GM21515 (cell line): ENCODE data around the gene OGDH.
"Not testable (repeated sequence)": the region's sequence is repeated elsewhere in the genome, so short reads cannot be mapped to it uniquely, and the experiment has no call there.

Source experiments
- ATAC-seq: cut with Tn5 transposase; IDR thresholded peaks from one replicate; pipeline ENCODE4 v1.9.1; 2021; ENCODE audit not compliant: unreplicated experiment

The OGDH gene

DNA sequence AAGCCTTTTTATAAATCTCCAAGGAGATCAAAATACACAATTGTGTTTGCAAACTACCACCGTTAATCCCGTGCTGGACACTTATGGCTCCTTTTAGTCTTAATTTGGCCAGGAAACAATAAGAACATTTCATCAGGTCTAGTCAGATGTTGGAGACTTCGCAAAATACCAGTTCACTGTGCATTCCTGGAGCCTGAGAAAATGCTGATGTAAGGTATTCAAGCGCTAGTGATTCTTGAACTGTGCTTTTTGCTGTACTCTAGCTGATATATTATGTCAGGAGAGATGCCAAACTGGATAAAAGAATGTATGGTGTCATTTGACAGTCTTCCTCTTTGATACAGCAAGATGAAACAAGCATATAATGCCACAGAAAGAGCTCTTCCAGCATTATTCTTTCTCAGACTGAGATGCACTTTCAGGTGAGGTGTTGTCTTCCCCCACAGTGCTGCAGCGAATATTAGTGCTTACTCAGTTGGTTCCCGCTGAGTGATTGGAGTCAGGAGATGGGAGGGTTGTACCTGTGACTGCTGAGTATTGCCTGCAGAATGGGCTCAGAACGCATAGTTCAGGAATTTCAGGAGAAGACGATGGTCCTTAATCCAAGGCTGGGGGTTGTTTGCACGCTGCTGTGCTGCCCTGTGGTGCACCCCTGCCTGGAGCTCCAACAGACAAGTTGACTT, 59.2 kb downstream of the OGDH start:
- ATAC-seq, result no peak

DNA sequence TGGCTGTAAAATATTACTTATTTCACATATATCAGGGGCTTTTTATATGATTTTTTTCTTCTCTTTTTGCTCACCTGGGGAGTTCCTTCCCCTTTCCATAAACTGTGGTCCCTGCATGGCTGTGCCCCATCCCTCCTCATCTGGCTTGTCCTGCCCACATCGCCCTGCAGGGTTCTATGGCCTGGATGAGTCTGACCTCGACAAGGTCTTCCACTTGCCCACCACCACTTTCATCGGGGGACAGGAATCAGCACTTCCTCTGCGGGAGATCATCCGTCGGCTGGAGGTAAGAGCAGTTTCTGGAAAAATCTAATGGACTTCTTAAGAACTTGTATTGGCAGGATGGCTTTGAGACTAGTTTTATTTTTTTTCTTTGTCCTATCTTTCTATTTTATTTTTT, 60.1 kb downstream of the OGDH start:
- no peak for ATAC-seq

DNA sequence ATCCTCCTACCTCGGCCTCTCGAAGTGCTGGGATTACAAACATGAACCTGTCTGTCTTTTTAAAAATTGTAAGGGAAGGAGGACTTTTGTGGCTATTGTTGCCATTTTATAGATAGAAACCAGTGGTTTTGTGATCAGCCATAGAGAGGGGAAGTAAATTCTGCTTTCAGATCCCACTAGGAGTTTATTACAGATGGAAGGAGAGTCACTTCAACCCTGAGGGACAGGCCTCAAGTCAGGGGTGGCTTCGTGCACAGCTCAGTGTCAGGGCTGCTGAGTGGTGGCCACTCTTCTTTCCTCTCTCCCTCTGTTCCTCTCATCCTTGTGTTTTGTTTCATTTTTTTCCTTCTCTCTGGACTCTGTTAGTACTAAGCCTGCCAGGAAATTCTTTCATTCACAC, 60.8 kb downstream of the OGDH start:
- ATAC-seq, result no peak

DNA sequence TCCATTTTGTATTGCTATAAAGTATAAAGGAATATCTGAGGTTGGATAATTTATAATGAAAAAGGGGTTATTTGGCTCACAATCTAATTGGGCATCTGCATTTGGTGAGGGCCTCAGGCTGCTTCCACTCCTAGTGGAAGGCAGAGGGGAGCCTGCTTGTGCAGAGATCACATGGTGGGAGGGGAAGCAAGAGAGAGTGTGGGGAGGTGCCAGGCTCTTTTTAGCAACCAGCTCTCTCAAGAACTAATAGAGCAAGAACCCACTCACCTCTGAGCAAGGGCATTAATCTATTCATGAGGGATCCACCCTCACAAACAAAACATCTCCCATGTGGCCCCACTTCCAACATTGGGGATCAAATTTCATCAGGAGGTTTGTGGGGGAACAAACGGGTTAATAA, 64.6 kb downstream of the OGDH start:
- ATAC-seq, result no peak

DNA sequence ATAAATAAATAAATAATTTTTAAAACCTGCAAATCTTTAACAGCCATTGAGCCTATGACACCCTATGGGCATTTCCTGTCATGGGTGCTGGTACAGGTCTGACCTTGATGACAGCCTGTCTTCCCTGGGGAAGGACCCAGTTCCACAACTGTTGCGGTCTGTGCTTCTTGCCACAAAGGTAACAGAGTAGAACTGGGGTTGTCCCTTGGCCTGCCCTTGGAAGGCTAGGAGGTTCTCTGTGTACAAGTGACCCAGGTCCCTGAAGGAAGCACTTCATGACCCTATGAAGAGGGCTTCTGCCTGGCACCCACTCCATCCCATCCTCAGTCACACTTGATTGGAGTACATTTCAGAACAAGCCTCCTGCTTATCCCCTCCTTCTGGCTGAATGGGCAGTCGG, 66.9 kb downstream of the OGDH start:
- no peak for ATAC-seq

DNA sequence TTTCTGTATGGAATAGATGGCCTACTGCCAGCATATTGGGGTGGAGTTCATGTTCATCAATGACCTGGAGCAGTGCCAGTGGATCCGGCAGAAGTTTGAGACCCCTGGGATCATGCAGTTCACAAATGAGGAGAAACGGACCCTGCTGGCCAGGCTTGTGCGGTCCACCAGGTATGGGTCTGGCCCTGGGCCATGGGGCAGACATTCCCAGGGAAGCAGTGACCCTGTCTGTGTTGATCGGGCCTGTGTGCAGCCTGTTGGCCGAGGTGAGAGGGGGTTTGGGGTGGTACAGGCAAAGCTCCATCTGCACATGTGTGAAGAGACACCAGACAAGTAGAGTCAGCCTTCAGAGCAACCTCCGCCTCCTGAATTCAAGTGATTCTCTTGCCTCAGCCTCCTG, 67.3 kb downstream of the OGDH start:
- ATAC-seq, result no peak

DNA sequence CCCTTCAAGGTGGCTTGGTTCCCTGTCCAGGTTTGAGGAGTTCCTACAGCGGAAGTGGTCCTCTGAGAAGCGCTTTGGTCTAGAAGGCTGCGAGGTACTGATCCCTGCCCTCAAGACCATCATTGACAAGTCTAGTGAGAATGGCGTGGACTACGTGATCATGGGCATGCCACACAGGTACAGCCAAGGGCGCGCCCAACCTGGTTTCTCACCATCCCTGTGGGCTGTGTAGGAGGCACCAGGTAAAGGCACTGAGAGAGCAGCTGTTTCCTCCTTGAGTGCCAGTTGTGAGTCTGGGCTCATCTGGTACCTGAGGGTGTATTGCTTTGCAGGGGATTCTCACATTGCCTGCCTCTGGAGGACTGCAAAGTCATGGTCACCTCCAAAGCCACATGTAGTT, 68.0 kb downstream of the OGDH start:
- ATAC-seq, result no peak

DNA sequence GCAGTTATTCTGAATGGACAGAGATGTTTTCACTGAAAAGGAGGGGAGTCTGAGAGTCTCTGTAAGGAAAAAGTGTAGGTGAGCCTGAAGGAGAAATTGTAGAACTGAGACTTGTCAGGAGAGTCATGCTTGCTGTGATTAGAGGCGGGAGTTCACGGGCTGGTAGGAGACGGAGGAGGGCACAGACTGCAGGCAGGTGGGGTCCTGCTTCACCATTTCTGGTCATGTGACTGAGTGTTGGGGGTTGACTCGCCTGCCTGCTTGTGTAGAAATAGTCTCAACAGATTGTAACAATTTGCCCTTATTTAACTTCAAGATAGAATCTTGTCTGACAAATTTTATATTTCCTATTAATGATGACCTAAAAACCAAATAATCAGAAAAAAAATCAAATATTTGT, 70.3 kb downstream of the OGDH start:
- no peak for ATAC-seq

DNA sequence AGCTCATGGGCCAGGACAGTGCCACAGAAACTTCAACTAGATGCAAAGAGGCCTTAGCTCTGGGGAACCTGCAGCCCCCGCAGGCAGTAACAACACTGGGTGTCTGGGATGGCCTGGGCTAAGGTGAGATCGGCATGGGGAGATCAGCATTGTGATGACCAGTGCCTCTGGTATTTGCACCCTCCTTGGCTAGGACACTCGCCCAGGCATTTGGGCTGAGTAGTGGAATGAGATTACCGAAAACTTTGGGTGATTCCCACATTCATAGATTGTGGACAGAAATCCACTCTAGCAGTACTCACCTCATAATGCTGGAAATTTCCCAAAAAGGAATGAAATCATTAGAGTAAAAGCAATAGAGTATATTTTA, 71.7 kb downstream of the OGDH start:
- no peak for ATAC-seq

DNA sequence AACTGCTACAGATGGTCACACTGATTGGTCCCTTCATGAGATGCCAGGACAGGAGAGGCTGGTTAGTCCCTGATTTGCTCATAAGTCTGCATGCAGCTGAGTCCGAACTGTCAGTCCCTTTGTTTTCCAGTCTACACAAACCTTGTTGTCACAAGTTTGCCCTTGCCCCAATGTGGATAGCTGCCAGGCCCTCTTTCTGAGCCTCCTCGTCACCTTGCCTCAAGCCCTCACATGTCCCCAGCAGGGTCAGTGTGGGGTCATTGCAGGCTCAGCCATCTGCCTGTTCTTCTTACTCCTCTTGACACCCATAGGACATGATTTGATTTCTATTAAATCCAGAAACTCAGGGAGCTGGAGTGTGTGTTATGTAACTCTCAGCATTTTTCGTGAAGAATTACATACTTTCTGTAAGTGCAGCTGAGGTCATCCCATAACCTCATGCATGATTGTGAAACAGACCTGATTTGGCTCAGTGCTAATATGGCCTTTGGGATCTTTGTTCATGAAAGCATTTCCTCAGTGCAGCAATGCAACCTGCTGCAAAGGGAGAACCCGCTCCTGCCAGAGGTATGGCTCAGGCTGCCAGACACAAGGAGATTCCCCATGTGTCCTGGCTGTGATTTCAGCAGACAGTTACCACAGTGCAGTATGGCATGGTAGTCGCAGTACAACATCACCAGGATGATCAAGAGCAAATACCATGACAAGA, 72.2 kb downstream of the OGDH start:
- ATAC-seq, result no peak

DNA sequence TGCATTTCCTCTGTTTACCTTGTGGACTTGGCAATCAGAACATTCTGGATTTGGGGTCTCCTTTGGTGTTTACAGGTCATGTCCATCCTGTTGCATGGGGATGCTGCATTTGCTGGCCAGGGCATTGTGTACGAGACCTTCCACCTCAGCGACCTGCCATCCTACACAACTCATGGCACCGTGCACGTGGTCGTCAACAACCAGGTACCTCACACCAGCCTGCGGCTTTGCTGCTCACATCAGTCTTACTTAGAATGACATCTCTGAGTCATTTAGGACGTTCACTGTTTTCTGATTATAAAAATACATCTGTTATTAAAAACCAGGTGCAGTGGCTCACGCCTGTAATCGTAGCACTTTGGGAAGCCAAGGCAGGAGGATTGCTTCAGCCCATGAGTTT, 75.2 kb downstream of the OGDH start:
- ATAC-seq, result no peak

DNA sequence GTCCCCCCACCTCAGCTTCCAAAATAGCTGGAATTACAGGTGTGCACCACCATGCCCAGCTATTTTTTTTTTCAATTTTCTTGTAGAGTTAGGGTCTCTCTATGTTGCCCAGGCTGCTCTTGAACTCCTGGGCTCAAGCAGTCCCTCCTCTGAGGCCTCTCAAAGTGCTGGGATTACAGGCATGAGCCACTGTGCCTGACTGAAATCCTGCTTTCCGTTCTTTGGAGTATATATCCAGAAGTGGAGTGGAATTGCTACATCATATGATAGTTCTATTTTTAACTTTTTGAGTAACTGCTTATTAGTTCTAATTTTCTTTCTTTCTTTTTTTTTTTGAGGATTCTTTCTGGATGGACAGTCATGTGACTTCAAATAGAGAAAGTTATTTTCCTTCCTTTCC, 79.3 kb downstream of the OGDH start:
- no peak for ATAC-seq

DNA sequence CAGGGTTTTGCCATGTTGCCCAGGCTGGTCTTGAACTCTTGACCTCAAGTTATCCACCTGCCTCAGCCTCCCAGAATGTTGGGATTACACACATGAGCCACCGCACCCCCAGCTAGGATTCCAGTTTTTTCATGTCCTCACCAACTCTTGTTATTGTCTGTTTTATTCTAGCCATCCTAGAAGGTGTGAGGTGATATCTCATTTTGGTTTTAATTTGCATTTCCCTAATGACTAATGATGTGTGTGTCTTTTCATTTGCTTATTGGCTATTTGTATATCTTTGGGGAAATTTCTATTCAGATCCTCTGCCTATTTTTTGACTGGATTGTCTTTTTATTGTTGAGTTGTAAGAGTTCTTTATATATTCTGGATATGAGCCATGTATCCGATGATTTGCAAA, 83.0 kb downstream of the OGDH start:
- ATAC-seq, result no peak

DNA sequence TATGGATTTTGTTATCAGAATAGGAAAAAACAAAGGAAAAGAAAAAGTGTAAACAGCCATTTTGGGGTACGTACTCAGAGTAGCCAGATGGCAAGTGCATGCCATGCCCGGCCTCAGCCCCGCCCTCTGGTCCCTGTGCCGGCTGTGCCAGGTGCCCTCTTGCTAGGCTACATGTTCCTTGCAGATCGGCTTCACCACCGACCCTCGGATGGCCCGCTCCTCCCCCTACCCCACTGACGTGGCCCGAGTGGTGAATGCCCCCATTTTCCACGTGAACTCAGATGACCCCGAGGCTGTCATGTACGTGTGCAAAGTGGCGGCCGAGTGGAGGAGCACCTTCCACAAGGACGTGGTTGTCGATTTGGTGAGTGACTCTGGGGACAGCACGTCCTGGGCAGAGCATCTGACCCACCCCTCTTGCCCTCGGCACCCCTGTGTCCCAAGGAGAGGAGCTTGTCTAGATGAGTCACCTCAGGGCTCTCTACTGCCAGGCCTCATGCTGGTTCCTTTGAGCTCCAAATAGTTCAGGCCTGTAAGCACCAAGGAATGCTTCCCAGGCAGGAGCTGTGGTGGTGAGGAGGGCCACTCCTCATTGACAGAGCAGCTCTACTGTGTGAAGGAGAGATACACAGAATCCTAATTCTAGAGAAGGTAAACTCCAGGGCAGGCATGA, 87.3 kb downstream of the OGDH start:
- ATAC-seq, result no peak

DNA sequence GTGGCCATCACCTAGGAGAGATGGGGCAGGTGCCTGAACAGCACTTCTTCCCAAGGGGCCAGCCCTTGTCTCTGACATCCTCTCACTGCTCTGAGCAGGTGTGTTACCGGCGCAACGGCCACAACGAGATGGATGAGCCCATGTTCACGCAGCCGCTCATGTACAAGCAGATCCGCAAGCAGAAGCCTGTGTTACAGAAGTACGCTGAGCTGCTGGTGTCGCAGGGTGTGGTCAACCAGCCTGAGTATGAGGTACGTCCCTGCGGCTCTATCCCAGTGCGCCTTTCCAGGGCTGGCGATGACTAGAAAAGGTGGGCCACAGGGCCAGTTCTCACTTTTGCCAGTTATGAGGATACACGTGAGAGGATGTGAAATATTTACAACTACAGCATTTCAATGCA, 87.9 kb downstream of the OGDH start:
- no peak for ATAC-seq

DNA sequence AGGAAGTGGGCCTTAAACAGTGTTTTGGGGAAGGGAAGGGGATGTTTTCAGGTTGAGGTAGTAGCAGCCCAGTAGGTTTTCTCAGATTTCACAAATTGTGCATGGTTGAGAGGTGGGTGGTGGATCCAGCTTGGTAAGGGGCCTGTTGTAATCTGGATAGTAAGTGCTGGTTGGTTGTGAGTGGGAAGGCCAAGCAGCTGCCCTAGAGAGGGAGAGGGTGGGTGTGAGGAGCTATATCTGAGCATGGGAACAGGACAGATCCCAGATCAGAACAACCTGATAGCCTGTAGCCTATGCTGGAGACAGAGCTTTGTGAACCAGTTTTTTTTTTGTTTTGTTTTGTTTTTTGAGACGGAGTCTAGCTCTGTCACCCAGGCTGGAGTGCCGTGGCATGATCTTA, 88.3 kb downstream of the OGDH start:
- ATAC-seq, result no peak

DNA sequence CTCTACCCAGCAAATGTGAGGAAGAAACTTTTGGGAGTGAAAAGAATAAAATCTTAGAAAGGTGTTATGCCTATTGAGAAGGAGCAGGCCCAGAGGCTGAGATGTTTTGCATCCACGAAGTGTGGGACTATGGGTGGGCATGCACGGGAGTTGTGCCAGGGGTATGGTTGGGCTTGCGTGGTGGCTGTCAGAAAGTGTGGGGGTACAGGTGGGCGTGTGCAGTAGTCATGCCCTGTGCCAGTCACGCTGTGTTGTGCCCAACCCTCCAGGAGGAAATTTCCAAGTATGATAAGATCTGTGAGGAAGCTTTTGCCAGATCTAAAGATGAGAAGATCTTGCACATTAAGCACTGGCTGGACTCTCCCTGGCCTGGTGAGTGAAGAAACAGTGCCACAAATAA, 89.3 kb downstream of the OGDH start:
- no peak for ATAC-seq

DNA sequence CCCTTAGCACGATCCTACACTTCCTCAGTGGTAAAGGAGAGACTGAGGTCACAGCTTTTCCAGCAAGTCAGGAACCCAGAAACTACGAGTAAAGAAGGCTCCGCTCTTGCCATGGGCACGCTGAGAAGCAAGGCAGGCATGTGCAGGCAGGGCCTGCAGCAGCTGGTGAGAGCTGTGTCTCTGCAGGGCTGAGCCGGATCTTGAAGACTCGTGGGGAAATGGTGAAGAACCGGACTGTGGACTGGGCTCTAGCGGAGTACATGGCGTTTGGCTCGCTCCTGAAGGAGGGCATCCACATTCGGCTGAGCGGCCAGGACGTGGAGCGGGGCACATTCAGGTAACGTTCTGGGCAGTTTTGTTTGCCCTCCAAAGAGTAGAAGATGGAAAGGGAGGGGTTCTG, 90.3 kb downstream of the OGDH start:
- ATAC-seq, result no peak

DNA sequence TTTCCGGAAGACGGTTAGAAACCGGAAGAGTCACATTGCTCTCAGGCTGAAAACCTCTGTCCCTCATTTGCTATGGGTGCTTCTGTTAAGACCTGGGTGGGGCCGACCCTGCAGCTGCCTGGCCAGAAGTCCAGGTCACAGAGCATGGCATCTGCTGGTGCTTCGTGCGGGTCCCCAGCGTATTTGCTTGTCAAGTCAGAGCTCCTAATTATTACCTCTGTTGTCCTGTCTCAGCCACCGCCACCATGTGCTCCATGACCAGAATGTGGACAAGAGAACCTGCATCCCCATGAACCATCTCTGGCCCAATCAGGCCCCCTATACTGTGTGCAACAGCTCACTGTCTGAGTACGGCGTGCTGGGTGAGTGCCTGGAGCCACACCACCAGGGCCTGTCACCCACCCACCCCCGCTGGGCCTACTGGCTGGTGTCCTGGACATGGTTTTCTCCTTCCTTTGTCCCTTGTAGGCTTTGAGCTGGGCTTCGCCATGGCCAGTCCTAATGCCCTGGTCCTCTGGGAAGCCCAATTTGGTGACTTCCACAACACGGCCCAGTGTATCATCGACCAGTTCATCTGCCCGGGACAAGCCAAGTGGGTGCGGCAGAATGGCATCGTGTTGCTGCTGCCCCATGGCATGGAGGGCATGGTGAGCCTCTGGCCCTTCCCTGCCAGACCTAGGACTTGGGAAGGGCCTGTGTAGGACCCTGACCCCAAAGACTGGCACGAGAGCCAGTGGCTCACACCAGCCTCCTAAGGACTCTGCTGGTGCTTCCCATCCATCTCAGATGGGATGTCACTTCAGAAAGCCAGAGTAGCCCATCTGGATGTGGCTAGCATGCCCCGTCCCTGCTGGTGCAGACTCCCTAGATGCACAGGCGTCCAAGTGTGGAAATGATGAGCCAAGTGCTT, 91.0 kb downstream of the OGDH start:
- ATAC-seq, result no peak

DNA sequence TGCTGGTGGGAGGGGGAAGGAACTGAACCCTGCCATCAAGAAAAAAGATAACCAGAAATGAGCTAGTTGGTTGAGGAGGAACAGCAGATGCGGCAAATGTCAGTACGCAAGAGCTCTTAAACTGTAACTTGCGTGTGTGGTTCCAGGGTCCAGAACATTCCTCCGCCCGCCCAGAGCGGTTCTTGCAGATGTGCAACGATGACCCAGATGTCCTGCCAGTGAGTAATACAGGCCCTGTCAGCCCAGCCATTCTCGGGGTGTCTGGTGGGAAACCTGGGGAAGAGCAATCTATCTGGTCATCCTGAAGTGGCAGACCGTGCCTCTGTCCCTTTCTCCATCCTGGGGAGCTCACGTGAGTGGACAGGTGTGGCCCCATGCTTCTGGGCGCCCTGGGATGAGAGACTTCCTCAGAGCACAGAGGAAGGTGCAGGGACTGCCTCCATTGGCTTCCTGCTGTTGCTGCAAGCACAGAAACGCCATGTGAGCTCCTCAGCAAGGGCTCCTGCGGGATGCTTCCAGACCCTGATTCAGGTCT, 91.7 kb downstream of the OGDH start:
- no peak for ATAC-seq

DNA sequence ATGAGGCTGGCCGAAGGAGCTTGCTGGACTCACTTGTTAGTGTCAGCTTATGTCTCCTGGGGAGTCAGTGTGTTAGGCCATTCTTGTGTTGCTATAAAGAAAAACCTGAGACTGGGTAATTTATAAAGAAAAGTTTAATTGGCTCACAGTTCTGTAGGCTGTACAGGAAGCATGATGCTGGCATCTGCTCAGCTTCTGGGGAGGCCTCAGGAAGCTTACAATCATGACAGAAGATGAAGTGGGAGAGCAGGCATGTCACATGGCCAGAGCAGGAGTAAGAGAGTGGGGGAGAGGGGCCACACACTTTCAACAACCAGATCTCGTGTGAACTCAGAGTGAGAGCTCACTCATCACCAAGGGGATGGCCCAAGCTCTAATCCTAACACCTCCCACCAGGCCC, 93.2 kb downstream of the OGDH start:
- not testable (repeated sequence) for ATAC-seq
